ENCODE measurements around the gene SLC39A10. TPM values are rescaled to one million over a fixed set of nuclear protein-coding genes. Genes with fewer than 3 reads are reported as not detected.

SLC39A10 gene
- total and polyA plus RNA-seq, 2 donors (not counting 3 experiments of a cell fraction or from before 2014, with no cell fraction given), result 11.4 to 39.9 TPM

GRCh38 chr2:195648787-195649186, 8.2 kb upstream of the SLC39A10 start:
- POLR2A ChIA-PET, result no interaction called here
- intact Hi-C loops (cut with micrococcal nuclease) (no loop called here), dilution Hi-C loops (cut with MboI; ENCODE audit: extremely low pct_ligation_motif_present, low sequenced_read_pairs) (no loop called here)
- no peaks in the 10 kb centered on the region for H4K20me1 ChIP-seq (replicated peaks; ENCODE audit: control insufficient read depth, extremely low read depth, insufficient read depth, low read length)
- no peak overlapping the region for H2AFZ ChIP-seq (ENCODE audit: low read depth, low read length)
- CTCF ChIA-PET, result no interaction called here
- no peaks in the 10 kb centered on the region for H3K36me3 ChIP-seq (ENCODE audit: control insufficient read depth in 2 of 2, extremely low read depth in 1 of 2, insufficient read depth in 2 of 2, low read length in 2 of 2)
- no peak overlapping the region for H3K4me2 ChIP-seq (ENCODE audit: insufficient read depth, low read length)
- no peaks in the 10 kb centered on the region for H3K9me3 ChIP-seq (replicated peaks; ENCODE audit: control insufficient read depth, insufficient read depth, low read length)
- no peak overlapping the region for H3K9ac ChIP-seq (replicated peaks; ENCODE audit: extremely low read depth, insufficient read depth, low read length)
- no peak overlapping the region for H3K27ac ChIP-seq (ENCODE audit: insufficient read depth, low read depth, low read length)
- TF ChIP-seq POLR2AphosphoS5 (IDR thresholded peaks at IDR 0.05; ENCODE audit: insufficient read depth, low read depth, low read length) (no peak), MYC (IDR thresholded peaks at IDR 0.05; ENCODE audit: low read depth, low read length) (no peak), FOS (IDR thresholded peaks at IDR 0.05; ENCODE audit: borderline replicate concordance, insufficient read depth, low read length) (no peak), GATA2 (IDR thresholded peaks at IDR 0.05; ENCODE audit: insufficient read depth, insufficient read length, low read depth, low read length) (no peak), JUN (IDR thresholded peaks at IDR 0.05; ENCODE audit: borderline replicate concordance, insufficient read depth, insufficient read length, low read depth) (no peak)
- TF ChIP-seq, protein P1, sequence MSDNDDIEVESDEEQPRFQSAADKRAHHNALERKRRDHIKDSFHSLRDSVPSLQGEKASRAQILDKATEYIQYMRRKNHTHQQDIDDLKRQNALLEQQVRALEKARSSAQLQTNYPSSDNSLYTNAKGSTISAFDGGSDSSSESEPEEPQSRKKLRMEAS (IDR thresholded peaks at IDR 0.05; ENCODE audit: insufficient read depth, insufficient read length), result no peak
- TF ChIP-seq, protein P2, sequence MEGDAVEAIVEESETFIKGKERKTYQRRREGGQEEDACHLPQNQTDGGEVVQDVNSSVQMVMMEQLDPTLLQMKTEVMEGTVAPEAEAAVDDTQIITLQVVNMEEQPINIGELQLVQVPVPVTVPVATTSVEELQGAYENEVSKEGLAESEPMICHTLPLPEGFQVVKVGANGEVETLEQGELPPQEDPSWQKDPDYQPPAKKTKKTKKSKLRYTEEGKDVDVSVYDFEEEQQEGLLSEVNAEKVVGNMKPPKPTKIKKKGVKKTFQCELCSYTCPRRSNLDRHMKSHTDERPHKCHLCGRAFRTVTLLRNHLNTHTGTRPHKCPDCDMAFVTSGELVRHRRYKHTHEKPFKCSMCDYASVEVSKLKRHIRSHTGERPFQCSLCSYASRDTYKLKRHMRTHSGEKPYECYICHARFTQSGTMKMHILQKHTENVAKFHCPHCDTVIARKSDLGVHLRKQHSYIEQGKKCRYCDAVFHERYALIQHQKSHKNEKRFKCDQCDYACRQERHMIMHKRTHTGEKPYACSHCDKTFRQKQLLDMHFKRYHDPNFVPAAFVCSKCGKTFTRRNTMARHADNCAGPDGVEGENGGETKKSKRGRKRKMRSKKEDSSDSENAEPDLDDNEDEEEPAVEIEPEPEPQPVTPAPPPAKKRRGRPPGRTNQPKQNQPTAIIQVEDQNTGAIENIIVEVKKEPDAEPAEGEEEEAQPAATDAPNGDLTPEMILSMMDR (IDR thresholded peaks at IDR 0.05; ENCODE audit: extremely low read depth in 1 of 2, insufficient read depth in 1 of 2, low read depth in 1 of 2, low read length in 2 of 2), result no peak
- no peak for DNase-seq (ENCODE audit: low read depth, low spot score)
- H3K9me1 ChIP-seq (replicated peaks; ENCODE audit: control insufficient read depth, extremely low read depth, insufficient read depth, low read length), result no peaks in the 10 kb centered on the region
- no peak for FAIRE-seq
- BruUV-seq (replicated peaks), result no TSS peak
- no peaks in the 10 kb centered on the region for H3K79me2 ChIP-seq (ENCODE audit: control insufficient read depth, insufficient read depth, low read length)
- no peaks in the 10 kb centered on the region for H3K4me1 ChIP-seq (ENCODE audit: control insufficient read depth, extremely low read depth, insufficient read depth, low read length)
- H3K27me3 ChIP-seq (ENCODE audit: control insufficient read depth in 2 of 2, insufficient read depth in 2 of 2, low read length in 2 of 2), result no peaks in the 10 kb centered on the region
- no peak overlapping the region for H3K4me3 ChIP-seq (replicated peaks in 1 of 3; ENCODE audit: insufficient read depth in 1 of 3, low read depth in 1 of 3, low read length in 3 of 3)
